SU-DHL-6 (cell line): ENCODE results near the gene PAFAH1B1.

Experiments used
- EZH2phosphoT487 ChIP-seq: fragments of 200-600 bp; sonication (generic), shearing (Covaris generic); conservative IDR thresholded peaks from 2 replicates; pipeline ENCODE4 v1.6.1; 2018; ENCODE audit warnings: mild to moderate bottlenecking, antibody characterized with exemption, low read length, moderate library complexity, mixed read lengths
- TF ChIP-seq, protein P1 (sequence below): fragments of 200-600 bp; sonication (generic); IDR thresholded peaks from one replicate; pipeline ENCODE4 v1.5.1; 2017; ENCODE audit warnings: antibody characterized with exemption, mild to moderate bottlenecking, low read length, moderate library complexity; ENCODE audit not compliant: insufficient read depth, poor library complexity, severe bottlenecking

DNA sequence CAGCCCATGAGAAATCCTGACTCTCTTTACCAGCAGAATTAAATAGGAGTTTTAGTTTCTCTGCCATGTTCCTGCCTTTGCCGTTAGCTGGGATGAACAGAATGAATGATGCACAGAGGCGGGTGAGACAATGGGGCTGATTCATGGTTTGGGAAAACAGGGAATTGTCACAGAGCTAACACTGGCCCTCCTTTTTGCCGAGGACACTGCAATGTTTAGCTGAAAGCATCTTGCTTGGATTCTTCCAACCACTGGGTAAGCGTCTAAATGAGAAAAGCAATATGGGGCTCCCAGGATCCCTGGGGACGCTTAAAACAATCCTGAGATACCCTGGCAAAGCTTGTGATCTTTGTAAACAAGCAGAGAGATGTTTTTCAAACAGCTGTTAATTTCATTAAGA is 12.8 kb upstream of the PAFAH1B1 start:
- TF ChIP-seq, protein P1, sequence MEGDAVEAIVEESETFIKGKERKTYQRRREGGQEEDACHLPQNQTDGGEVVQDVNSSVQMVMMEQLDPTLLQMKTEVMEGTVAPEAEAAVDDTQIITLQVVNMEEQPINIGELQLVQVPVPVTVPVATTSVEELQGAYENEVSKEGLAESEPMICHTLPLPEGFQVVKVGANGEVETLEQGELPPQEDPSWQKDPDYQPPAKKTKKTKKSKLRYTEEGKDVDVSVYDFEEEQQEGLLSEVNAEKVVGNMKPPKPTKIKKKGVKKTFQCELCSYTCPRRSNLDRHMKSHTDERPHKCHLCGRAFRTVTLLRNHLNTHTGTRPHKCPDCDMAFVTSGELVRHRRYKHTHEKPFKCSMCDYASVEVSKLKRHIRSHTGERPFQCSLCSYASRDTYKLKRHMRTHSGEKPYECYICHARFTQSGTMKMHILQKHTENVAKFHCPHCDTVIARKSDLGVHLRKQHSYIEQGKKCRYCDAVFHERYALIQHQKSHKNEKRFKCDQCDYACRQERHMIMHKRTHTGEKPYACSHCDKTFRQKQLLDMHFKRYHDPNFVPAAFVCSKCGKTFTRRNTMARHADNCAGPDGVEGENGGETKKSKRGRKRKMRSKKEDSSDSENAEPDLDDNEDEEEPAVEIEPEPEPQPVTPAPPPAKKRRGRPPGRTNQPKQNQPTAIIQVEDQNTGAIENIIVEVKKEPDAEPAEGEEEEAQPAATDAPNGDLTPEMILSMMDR: no peak
- TF ChIP-seq EZH2phosphoT487: no peak
